Measurements from ENCODE around the gene SMG5. TPM values are rescaled to one million over a fixed set of nuclear protein-coding genes. Genes with fewer than 3 reads are reported as not detected.
"Not testable (repeated sequence)": the region's sequence is repeated elsewhere in the genome, so short reads cannot be mapped to it uniquely, and the experiment has no call there.

The SMG5 gene
- total RNA-seq (2021): 63.3 and 66.2 TPM in 2 replicates
- Bru-seq, nascent RNA: percentile 86 among the genes with signal in this experiment
- BruChase-seq, experiment 1, labeled RNA remaining after a 2-hour chase: percentile 81 among the genes with signal in this experiment
- BruChase-seq, experiment 2, labeled RNA remaining after a 6-hour chase: percentile 91 among the genes with signal in this experiment
- long read RNA-seq, full-length matches to known transcripts: 33 of 60 reads
- long read RNA-seq, partial matches to known transcripts: 7 of 60 reads
- long read RNA-seq, other reads (novel, unspliced or antisense): 20 of 60 reads

- Histone ChIP-seq H3K9me2 (ENCODE audit: insufficient read depth) (no peaks in the 10 kb centered on the region), H3F3A (ENCODE audit: insufficient read depth, low read depth) (peaks cover 30% of the 10 kb centered on the region; the same call in 1 of the 2 replicates), H3K9me3 (ENCODE audit: insufficient read depth, low read depth) (no peaks in the 10 kb centered on the region), H3K36me3 (ENCODE audit: low read depth) (peaks cover 17% of the 10 kb centered on the region; the same call in 1 of the 2 replicates), H3K4me3 (peak within 1 kb of the TSS; percentile 97), H4K20me1 (ENCODE audit: insufficient read depth) (peaks cover 16% of the 10 kb centered on the region), H3K79me2 (ENCODE audit: low read depth) (peaks cover 74% of the 10 kb centered on the region), H3K27me3 (ENCODE audit: insufficient read depth, low read depth) (no peaks in the 10 kb centered on the region), H3K4me1 (replicated peaks; ENCODE audit: insufficient read depth) (peaks cover 30% of the 10 kb centered on the region), H3K27ac (peak within 1 kb of the TSS; percentile 85), H3K4me2 (peak within 1 kb of the TSS; percentile 96), H2AFZ (peak within 1 kb of the TSS; percentile 83)
- no TSS peak for BruUV-seq (replicated peaks)
- DNase-seq: peak; percentile 93 to 95
- ChIA-PET POLR2A (ENCODE audit: unreplicated experiment) (interaction anchor here (0.6 to 1.0 kb wide), 5 partner anchors 46 to 221 kb away, joined by 3 to 9 read pairs (median 4); partner anchors contain the start of gene PMF1), CTCF (interaction anchor here (1.0 kb wide), 1 partner anchor 8 kb away, joined by 3 read pairs; no protein-coding TSS in a partner anchor)
- intact Hi-C loops (cut with micrococcal nuclease; ENCODE audit: unreplicated experiment): loop anchor here (1.0 to 5.0 kb wide), 2 partner anchors 228 to 305 kb away; partner anchors contain the start of genes ARHGEF2 and LAMTOR2
- no peak for TF ChIP-seq CTCF (conservative IDR thresholded peaks at IDR 0.05)
- TF ChIP-seq EZH2 (IDR thresholded peaks at IDR 0.05; ENCODE audit: low read depth): no peak
These were observed at the start of gene SMG5 for GRCh38 chr1:156282479-156283222. Gene SMG5 (minus strand): TSS chr1:156282825. CDS start chr1:156282680, 145 bp downstream.

GRCh38 chr1:156323179-156323578 lies 40.6 kb upstream of the SMG5 start:
- H3K4me1 ChIP-seq (replicated peaks; ENCODE audit: insufficient read depth); H3K79me2 ChIP-seq (ENCODE audit: low read depth); H3K27me3 ChIP-seq (ENCODE audit: insufficient read depth, low read depth); H3K9me3 ChIP-seq (ENCODE audit: insufficient read depth, low read depth); H3K4me2 ChIP-seq; DNase-seq; H3K4me3 ChIP-seq; POLR2A ChIA-PET (ENCODE audit: unreplicated experiment); intact Hi-C loops (cut with micrococcal nuclease; ENCODE audit: unreplicated experiment); H3K27ac ChIP-seq; H3K9me2 ChIP-seq (ENCODE audit: insufficient read depth); BruUV-seq (replicated peaks); H2AFZ ChIP-seq: not testable (repeated sequence)
- peaks cover 60% of the 10 kb centered on the region for H3F3A ChIP-seq (ENCODE audit: insufficient read depth, low read depth)
- H3K36me3 ChIP-seq (ENCODE audit: low read depth): peaks cover 53% of the 10 kb centered on the region
- H4K20me1 ChIP-seq (ENCODE audit: insufficient read depth): peaks cover 36% of the 10 kb centered on the region
- CTCF ChIA-PET: interaction anchor here (0.7 kb wide), 1 partner anchor 23 kb away, joined by 4 read pairs; no protein-coding TSS in a partner anchor

GRCh38 chr1:156320560-156320959 lies 37.9 kb upstream of the SMG5 start:
- no peaks in the 10 kb centered on the region for H3K9me2 ChIP-seq (ENCODE audit: insufficient read depth)
- no TSS peak for BruUV-seq (replicated peaks)
- no peaks in the 10 kb centered on the region for H3K9me3 ChIP-seq (ENCODE audit: insufficient read depth, low read depth)
- TF ChIP-seq EZH2 (IDR thresholded peaks at IDR 0.05; ENCODE audit: low read depth) (no peak), CTCF (conservative IDR thresholded peaks at IDR 0.05) (no peak)
- ChIA-PET CTCF (no interaction called here), POLR2A (ENCODE audit: unreplicated experiment) (no interaction called here)
- peaks cover 63% of the 10 kb centered on the region for H3K36me3 ChIP-seq (ENCODE audit: low read depth)
- H3K4me1 ChIP-seq (replicated peaks; ENCODE audit: insufficient read depth): no peaks in the 10 kb centered on the region
- H3K27ac ChIP-seq: no peak overlapping the region
- H2AFZ ChIP-seq: no peak overlapping the region
- H3K27me3 ChIP-seq (ENCODE audit: insufficient read depth, low read depth): no peaks in the 10 kb centered on the region
- intact Hi-C loops (cut with micrococcal nuclease; ENCODE audit: unreplicated experiment): no loop called here
- no peak for DNase-seq
- peaks cover 46% of the 10 kb centered on the region for H4K20me1 ChIP-seq (ENCODE audit: insufficient read depth)
- H3K4me3 ChIP-seq: no peak overlapping the region
- no peak overlapping the region for H3K4me2 ChIP-seq
- H3F3A ChIP-seq (ENCODE audit: insufficient read depth, low read depth): peaks cover 82% of the 10 kb centered on the region
- H3K79me2 ChIP-seq (ENCODE audit: low read depth): peaks cover 9% of the 10 kb centered on the region
